Myometrial cell (primary cell): ENCODE measurements around the gene PIANP. TPM values are rescaled to one million over a fixed set of nuclear protein-coding genes. Genes with fewer than 3 reads are reported as not detected.

Experiments
- total RNA-seq: library from RNA; depleted of rRNA; stranded (reverse); fragments of >200 nt; gene quantifications from 2 replicates; pipeline ENCODE4 v1.2.3, GENCODE V29; 2015

The PIANP gene
- not detected in 2 replicates for total RNA-seq

DNA sequence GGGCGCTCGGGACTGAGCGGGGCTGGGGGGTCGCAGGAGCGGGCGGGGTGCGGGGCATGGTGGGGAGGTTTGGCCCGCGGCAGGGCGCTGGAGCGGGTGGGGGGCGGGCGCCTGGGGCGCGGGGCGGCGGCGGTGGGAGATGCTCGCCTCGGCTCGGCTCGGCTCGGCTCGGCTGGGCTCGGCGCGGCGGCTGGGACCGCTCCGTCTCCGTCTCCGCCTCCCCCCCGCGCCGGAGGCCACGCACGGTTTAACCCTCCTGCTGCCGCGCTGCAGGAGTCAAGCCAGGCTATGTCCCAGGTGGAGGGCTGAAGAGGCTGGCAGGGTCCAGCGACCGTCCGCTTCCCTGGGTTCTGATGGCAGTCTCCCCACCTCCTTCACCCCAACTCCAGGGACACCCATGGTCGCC is at the start of gene PIANP:
Gene PIANP (minus strand): TSS at position 170 of the 406 bp plus-strand sequence. CDS start 2,754 bp downstream, outside the sequence.

GRCh38 chr12:6723607-6724408 is 23.2 kb upstream of the PIANP start, which contains the start of gene COPS7A:
TSS of gene COPS7A (plus strand) at chr12:6724046. CDS start at chr12:6724657, 611 bp downstream.

DNA sequence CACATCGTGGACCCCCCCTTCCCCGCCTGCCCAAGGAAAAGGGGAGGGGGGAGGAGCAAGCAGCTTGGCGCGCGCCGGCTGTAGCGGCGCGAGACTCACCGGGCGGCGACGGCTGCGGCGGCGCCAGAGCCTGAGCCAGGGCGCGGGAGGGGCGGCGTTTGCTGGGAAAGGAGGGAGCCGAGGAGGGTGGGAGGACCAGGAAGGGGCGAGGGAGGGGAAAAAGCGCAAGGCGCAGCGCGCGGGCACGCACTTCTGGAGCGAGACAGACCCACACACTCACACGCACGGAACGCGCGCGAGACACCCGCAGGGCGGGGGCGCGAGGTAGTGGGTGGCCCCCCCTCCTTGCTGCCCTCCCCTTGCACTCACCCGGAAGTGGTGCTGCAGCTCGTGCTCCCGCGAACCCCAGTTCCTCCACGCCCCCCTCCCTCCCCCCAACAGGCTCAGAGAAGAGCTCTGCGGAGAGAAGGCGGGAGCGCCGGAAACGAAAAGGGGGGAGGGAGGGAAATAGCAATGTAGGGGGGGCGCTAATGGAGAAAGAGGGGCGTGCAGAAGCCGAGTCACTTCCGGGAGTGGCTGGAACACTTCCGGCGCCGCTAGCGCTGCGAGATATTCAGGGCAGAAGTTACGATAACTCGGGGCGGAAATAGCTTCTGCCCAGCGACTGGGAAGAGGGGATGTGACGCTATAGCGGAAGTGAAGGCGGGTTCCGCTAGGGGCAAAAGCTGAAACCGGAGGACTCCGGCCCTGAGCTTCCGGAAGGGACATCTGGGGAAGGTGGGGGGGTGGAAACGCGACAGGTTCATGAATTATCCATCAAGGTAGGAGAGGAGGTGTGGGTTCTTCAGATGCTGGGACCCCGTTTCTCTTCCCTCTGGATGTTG is 11.4 kb downstream of the PIANP start, which contains the start of gene ZNF384:
Gene ZNF384 (minus strand): TSS at position 377 of the 884 bp plus-strand sequence. CDS start 9,855 bp downstream, outside the sequence.

GRCh38 chr12:6662906-6663742 is 37.5 kb downstream of the PIANP start, which contains the start of gene ING4:
TSS of gene ING4 (minus strand) at chr12:6663119. CDS start at chr12:6663101, 18 bp downstream.

DNA sequence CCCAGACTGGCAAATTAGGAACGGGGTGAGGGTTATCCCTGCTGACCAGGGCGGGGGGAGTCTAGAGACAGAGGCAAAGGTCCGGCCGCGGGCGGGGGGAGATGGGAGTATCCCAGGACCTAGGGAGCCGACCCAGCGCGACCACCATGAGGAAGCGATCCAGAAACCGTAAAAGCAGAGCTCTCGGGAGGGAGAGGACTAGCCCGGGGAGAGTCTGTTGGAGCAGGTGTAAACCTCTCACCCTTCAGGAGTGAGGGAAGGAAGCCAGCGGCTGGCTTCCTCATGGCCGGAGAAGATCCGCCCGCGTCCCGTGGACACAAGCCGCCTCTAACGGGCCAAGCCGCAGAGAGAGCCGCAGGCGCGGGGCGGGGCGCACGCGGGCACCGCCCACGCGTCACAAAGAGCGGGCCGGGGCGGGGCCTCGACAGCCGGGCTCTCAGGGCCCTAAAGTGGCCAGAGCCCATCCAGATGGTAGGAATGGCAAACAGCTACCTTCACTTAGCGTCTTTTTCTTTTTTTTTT is 53.5 kb downstream of the PIANP start, which contains the start of gene ACRBP:
Gene ACRBP (minus strand): TSS at position 350 of the 522 bp plus-strand sequence. CDS start 66 bp downstream, at position 284.

Other genes with a start within 250 kb of the PIANP start
- 7.5 and 19.3 TPM in 2 replicates for gene TAPBPL, start 248.8 kb downstream of the PIANP start, total RNA-seq
- 5.0 and 8.4 TPM in 2 replicates for gene VAMP1, start 230.1 kb downstream of the PIANP start, total RNA-seq
- gene MRPL51, start 207.6 kb downstream of the PIANP start, total RNA-seq = 110 and 135 TPM in 2 replicates
- gene NCAPD2, start 206.7 kb downstream of the PIANP start, total RNA-seq = 101 TPM in 2 replicates
- 6,392 and 8,126 TPM in 2 replicates for gene GAPDH, start 166.3 kb downstream of the PIANP start, total RNA-seq
- gene IFFO1, start 144.8 kb downstream of the PIANP start, total RNA-seq = 10.1 and 12.1 TPM in 2 replicates
- gene NOP2, start 132.5 kb downstream of the PIANP start, total RNA-seq = 23.4 and 31.7 TPM in 2 replicates
- gene CHD4, start 93.4 kb downstream of the PIANP start, total RNA-seq = 213 and 218 TPM in 2 replicates
- 0.86 TPM in 1 of 2 replicates, not detected in the other for gene LPAR5, start 64.9 kb downstream of the PIANP start, total RNA-seq
- gene ACRBP, start 53.4 kb downstream of the PIANP start, total RNA-seq = 0.18 TPM in 1 of 2 replicates, not detected in the other
- gene ING4, start 37.7 kb downstream of the PIANP start, total RNA-seq = 28.8 and 31.9 TPM in 2 replicates
- 16.7 and 26.2 TPM in 2 replicates for gene ZNF384, start 11.4 kb downstream of the PIANP start, total RNA-seq
- 127 and 144 TPM in 2 replicates for gene COPS7A, start 23.2 kb upstream of the PIANP start, total RNA-seq
- gene MLF2, start 52.3 kb upstream of the PIANP start, total RNA-seq = 274 and 381 TPM in 2 replicates
- 296 and 339 TPM in 2 replicates for gene PTMS, start 65.5 kb upstream of the PIANP start, total RNA-seq
- gene LAG3, start 71.7 kb upstream of the PIANP start, total RNA-seq = under 0.01 and 0.35 TPM in 2 replicates
- under 0.01 TPM in 1 of 2 replicates, not detected in the other for gene CD4, start 88.7 kb upstream of the PIANP start, total RNA-seq
- gene GPR162, start 121.0 kb upstream of the PIANP start, total RNA-seq = 1.8 and 3.2 TPM in 2 replicates
- gene P3H3, start 127.6 kb upstream of the PIANP start, total RNA-seq = 69.5 and 75.1 TPM in 2 replicates
- 0.29 and 1.8 TPM in 2 replicates for gene GNB3, start 140.1 kb upstream of the PIANP start, total RNA-seq
- gene CDCA3, start 150.5 kb upstream of the PIANP start, total RNA-seq = 36.3 and 53.9 TPM in 2 replicates
- gene USP5, start 151.3 kb upstream of the PIANP start, total RNA-seq = 89.4 and 97.7 TPM in 2 replicates
- 1,607 and 1,656 TPM in 2 replicates for gene TPI1, start 166.7 kb upstream of the PIANP start, total RNA-seq
- 4.9 and 12.8 TPM in 2 replicates for gene SPSB2, start 172.5 kb upstream of the PIANP start, total RNA-seq
- 13.0 and 18.8 TPM in 2 replicates for gene LRRC23, start 204.0 kb upstream of the PIANP start, total RNA-seq
- 8.9 and 9.0 TPM in 2 replicates for gene ENO2, start 213.8 kb upstream of the PIANP start, total RNA-seq
- gene ATN1, start 227.1 kb upstream of the PIANP start, total RNA-seq = 12.7 and 13.8 TPM in 2 replicates
- not detected in 2 replicates for gene RNU7-1, start 243.0 kb upstream of the PIANP start, total RNA-seq
- 314 and 317 TPM in 2 replicates for gene C12orf57, start 243.2 kb upstream of the PIANP start, total RNA-seq